HT-29 (cell line): ENCODE measurements around the gene ZNF611. TPM values are rescaled to one million over a fixed set of nuclear protein-coding genes. Genes with fewer than 3 reads are reported as not detected.
"Not testable (repeated sequence)": the region's sequence is repeated elsewhere in the genome, so short reads cannot be mapped to it uniquely, and the experiment has no call there.

Experiments
- DNase-seq: peaks from one replicate; pipeline ENCODE4 v3.0.0-alpha.2; 2015; ENCODE audit warnings: low spot score
- total RNA-seq: library from RNA; depleted of rRNA; stranded (reverse); fragments of >200 nt; shearing (Covaris generic); gene quantifications from 2 replicates; pipeline ENCODE4 v1.2.3, GENCODE V29; 2014; rRNA removed

ZNF611 gene
- total RNA-seq, 1 experiment from 2014 or later = 3.3 TPM

DNA sequence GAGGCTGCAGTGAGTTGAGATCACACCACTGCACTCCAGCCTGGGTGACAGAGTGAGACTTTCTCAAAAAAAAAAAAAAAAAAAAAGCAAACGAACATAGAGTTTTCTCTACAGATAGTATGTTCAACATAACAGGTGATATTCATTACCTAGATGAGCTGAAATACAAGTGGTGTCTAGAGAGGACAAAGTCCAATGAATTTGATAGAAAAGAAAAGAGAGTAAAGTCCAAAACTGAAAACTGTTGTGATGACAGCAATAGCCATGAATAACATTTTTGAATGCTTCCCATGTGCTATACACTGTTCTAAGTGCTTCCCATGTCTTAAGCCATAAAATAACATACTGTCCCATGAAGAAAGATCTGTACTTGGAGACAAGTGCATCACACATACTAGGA lies 53.6 kb downstream of the ZNF611 start:
- not testable (repeated sequence) for DNase-seq

DNA sequence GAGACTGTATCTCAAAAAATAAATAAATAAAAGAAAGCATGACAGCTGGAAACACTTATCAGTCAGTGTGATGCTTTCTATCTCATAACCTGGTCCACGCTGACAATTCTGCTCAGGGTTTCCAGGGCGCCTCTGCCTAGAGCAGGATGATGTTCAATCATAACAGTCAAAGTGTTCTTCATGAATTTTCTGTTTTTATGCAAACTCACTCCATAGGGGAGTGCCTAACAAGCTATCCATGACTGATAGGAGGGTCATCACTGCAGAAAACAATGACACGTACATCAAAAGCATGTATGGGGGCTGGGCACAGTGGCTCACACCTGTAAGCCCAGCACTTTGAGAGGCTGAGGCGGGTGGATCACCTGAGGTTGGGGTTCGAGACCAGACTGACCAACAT lies 55.2 kb downstream of the ZNF611 start:
- DNase-seq = no peak

DNA sequence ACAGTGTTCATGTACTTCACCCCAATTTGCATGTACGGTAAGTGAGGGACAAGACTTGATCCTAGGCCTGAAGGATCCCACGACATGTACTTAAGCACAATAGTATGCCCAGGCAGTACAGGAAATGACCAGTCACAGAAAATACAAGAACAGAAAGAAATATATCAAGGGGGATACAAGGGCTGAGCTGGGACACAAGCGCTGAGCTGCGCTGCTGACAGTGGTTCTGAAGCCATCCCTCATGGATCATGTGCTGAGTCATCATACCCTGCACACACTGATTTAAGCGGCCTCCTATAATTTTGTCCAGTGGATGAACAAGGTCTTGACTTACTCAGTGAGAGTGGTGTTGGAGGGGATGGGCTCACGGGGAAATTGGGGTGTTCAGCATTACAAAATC lies 59.6 kb downstream of the ZNF611 start:
- DNase-seq = not testable (repeated sequence)

DNA sequence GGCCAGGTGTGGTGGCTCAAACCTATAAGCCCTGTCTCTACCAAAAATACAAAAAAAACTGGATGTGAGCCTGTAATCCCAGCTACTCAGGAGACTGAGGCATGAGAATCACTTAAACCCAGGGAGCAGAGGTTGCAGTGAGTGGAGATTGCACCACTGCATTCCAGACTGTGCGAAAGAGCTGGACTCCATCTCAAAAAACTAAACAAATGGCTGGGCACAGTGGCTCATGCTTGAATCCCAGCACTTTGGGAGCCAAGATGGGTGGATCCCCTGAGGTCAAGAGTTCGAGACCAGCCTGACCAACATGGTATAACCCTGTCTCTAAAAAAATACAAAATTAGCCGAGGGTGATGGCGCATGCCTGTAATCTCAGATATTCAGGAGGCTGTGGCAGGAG lies 61.8 kb downstream of the ZNF611 start:
- DNase-seq = no peak

DNA sequence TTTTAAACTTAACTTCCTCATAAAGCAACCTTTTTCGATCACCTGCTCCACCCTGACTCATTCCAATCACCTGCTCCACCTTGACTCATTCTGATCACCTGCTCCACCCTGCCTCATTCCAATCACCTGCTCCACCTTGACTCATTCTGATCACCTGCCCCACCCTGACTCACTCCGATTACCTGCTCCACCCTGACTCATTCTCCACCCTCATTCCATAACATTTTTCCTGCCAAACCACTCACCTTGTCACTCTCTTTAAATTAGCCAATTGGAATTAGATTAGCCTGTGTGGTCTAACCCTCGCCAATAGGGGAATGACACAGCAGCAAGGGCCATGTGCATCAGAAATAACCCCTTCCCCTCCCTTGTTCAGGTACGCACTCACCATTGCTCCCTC lies 64.8 kb downstream of the ZNF611 start:
- DNase-seq = peak; percentile 49

DNA sequence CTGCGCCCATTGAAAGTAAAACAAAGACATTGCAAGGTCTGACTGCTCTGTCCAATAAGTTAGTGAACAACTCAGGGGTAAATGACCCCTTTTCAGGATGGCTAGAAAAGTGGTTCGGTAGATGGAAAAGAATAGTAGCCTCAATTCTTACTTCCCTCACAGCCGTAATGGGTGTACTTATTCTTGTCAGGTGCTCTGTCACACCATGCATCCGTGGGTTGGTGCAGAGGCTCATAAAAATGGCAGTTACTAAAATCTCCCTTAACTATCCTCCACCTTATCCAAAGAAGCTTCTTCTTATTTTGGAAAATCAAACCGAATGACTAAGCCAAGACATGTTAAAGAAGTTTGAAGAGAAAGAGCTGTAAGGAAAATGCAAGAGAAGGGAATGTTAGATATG lies 65.3 kb downstream of the ZNF611 start:
- DNase-seq = peak; percentile 13

DNA sequence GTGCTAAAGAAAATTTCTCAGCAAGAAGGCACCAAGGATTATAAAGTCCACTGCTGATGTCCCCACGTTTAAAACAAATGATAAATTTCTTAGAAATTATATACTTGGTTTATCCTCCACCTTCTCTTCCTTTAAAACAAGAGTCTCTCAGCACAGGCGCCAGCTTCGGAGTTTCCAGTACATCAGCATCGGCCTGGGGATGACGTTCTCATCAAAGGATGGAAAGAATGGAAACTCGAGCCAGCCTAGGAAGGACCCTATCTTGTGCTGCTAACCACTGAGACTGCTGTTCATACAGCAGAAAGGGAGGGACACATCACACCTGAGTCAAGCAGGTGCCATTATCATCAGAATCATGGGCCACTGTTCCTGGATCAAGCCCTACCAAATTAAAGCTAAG lies 66.9 kb downstream of the ZNF611 start:
- no peak for DNase-seq

DNA sequence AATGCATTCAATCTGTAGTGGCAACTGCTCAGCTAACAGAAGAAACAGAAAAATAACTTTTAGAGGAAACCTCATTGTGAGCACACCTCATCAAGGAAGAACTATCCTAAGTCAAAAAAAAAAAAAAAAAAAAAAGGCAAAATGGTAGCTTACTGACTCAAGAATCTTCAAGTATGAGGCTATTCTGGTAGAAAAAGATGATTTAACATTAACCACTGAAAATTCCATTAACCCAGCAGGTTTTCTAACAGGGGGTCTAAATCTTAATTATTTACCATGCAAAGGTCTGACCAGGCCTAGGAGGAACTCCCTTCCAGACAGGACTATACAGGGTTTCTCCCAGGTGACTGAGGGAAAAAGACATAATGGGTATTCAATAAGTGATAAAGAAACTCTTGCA lies 68.3 kb downstream of the ZNF611 start:
- DNase-seq = no peak

DNA sequence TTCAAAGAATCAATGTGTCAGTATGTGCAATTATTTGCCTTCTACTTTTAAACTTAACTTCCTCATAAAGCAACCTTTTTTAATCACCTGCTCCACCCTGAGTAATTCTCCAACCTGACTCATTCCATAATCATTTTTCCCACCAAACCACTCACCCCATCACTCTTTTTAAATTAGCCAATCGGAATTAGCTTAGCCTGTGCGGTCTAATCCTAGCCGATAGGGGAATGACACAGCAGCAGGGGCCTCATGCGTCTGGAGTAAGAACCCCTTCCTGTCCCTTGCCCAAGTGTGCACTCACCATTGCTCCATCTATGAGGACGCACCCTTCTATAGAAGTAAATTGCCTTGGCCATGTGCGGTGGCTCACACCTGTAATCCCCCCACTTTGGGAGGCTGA lies 69.3 kb downstream of the ZNF611 start:
- DNase-seq = peak; percentile 19

DNA sequence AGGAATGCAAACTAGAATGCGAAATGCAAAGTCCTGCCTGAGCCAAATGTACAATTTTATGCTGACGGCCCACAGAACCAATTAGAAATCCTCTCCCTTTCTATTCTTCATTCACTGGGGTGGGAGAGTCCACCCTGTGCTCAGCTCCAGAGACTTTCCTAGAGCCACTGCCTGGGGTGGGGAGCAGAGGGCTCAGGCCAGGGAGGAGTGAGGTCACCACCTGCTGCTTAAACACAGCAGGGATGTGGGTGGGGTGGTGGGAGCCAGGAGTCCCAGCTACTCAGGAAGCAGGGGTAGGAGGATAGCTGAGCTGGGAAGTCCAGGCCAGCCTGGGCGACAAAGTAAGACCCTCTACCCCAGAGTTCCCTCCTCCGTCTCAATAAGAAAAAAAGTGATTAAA lies 69.8 kb downstream of the ZNF611 start:
- DNase-seq = no peak

DNA sequence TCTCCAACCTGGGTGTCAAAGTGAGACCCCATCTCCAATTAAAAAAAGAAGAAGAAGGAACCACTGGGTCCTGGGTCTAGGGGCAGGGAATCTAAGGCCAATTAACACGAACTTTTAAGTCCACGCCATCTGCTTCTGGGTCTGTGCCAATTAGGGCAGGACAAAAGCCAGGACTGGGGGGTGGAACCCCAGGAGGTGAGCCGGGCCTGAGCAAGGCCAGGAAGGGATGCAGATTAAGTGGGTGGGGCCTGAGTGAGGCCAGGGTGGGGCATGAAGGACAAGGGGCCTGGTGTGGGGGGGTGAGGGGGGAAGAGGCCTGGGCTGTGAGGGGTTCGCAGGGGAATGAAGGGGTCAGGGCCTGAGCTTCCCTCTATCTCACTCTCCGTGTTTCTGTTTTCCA lies 70.4 kb downstream of the ZNF611 start:
- no peak for DNase-seq

DNA sequence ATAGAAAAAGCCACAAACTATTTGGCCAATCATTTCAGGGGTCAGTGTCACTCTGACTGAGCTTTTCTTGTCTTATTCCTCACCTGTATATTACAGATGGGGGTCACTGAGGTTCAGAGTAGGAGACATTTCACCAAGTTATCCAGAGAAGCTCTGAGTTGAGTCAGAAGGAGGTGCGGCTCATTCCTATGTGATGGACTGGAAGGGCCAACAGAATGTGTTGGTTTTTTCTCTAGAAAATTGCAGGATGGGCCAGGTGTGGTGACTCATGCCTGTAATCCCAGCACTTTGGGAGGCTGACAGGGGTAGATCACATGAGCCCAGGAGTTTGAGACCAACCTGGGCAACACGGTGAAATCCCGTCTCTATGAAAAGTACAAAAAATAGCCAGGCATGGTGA lies 72.2 kb downstream of the ZNF611 start:
- DNase-seq = no peak

DNA sequence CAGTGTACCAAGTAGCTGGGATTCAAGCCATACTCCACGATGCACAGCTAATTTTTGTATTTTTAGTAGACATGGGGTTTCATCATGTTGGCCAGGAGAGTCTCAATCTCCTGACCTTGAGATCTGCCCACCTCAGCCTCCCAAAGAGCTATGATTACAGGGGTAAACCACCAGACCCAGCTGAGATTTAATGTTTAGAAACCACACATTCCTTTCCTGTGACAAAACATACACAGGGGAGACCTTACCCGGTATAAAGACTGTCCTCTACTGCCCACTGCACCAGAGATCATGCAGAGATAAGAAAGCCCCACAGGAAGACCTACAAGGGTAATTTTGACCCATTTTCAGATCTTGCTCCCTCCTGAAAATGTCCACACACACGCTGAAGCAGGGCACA lies 73.9 kb downstream of the ZNF611 start:
- no peak for DNase-seq

DNA sequence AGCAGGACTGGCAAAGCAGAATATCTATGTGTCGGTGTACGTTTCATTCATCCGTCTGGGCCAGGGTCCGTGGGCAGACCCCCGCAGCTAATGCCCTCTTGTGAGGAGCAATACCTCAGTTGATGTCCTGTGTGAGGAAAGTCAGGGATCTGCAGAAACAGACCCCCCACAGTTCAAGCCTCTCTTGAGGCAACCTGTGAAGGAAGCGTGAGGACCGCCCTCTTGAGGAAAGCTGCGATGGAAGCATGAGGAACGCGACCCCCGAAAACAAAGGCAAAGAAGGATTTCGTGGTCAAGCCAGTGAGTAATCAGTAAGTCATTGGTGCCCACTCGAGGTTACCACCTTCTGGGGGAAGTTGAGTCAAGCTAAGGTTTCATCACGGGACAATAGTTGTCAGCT lies 75.8 kb downstream of the ZNF611 start:
- no peak for DNase-seq

DNA sequence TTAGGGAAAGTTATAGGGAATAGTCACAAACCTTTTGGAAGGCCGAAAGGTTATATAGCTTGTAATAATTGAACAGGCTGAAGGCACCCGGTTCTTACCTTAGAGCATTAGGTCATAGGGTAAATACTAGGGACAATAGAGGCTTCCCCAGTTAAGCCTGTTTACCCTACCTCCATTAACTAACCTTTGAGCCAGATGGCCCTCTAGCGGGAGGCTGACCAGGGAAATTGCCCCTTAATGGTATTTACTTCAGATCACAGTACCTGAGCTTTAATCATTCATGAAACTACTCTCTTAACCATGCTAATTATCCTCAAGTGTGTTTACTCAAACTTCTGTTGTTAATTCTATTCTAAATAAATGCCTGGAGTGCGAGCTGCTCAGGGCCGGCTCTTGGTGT lies 76.2 kb downstream of the ZNF611 start:
- no peak for DNase-seq

DNA sequence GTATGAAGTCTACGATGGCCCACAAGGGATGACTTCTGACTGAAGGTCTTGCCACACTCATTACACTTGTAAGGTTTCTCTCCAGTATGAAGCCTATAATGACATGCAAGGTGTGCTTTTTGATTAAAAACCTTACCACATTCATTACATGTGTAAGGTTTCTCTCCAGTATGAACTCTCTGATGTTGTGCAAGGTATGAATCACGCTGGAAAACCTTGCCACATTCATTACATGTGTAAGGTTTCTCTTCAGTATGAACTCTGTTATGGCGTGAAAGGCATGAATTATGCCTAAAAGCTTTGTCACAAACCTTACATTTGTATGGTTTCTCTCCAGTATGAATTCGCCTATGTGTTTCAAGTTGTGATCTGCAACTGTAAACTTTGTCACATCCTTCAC lies 81.7 kb downstream of the ZNF611 start:
- DNase-seq = no peak

Other genes starting within 250 kb of the ZNF611 start
- 1.8 and 2.1 TPM in 2 replicates for gene ZNF808, start 207.4 kb downstream of the ZNF611 start, total RNA-seq
- gene ZNF701, start 164.8 kb downstream of the ZNF611 start, total RNA-seq = 2.1 and 2.2 TPM in 2 replicates
- gene ZNF83, start 96.7 kb downstream of the ZNF611 start, total RNA-seq = 5.7 and 6.4 TPM in 2 replicates
- gene ZNF600, start 51.7 kb upstream of the ZNF611 start, total RNA-seq = 4.0 and 6.6 TPM in 2 replicates
- 13.2 and 17.1 TPM in 2 replicates for gene ZNF28, start 86.6 kb upstream of the ZNF611 start, total RNA-seq
- 30.4 and 31.0 TPM in 2 replicates for gene ZNF468, start 122.6 kb upstream of the ZNF611 start, total RNA-seq
- gene ZNF320, start 162.6 kb upstream of the ZNF611 start, total RNA-seq = 6.0 and 8.5 TPM in 2 replicates
- gene ZNF888, start 188.4 kb upstream of the ZNF611 start, total RNA-seq = 8.2 and 10.0 TPM in 2 replicates
- gene ZNF816, start 227.8 kb upstream of the ZNF611 start, total RNA-seq = 8.9 and 12.3 TPM in 2 replicates